ENCODE measurements around the gene ZNF689. TPM values are rescaled to one million over a fixed set of nuclear protein-coding genes. Genes with fewer than 3 reads are reported as not detected.
A peak's percentile ranks its signal among the peaks of the same experiment; 100 is the strongest.

Gene ZNF689
- total and polyA plus RNA-seq, 2 of the 13 experiments (the other 11 are each of a cell fraction or from before 2014, with no cell fraction given) = 9.7 to 19.5 TPM

DNA sequence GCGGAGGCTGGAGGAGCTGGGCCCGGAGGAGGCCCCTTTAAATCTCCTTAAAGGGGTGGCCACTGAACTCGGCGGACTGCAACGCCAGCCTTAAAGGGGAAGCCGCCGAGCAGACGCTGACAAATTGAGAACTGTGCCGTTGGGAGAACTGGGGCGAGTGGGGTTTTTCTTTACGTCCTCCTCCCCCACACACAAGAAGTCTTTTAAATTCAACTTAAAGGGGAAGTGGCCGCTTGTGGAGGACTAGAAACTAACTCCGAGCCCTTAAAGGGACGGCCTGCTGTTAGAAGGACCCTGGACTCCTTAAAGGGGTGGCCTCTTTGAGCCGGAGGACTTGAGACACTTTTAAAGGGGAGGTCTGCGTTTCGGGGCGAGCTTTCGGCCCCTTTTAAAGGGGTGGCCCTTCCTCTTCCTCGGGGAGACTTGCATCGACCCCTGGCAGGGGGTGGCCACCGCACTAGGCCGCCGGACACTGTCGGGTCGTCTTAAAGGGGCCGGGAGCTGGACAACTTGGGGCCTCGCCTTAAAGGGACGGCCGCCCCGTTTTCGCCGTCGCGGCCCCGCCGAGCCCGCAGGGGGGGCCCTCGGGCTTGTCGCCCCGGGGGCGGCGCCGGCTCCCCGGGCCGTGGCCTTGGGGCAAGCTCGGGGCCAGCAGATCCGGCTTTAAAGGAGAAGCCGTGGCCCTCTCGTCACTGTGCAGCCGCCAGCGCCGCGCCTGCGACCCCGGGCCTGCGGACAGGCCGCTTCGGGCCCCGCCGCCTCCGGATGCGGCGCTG is 48.7 kb upstream of the ZNF689 start (continued):
- TF ChIP-seq KDM2A (CRISPR knock-in tag; IDR thresholded peaks at IDR 0.05; ENCODE audit: borderline replicate concordance, low read depth) (peak; percentile 65), ZMYM2 (CRISPR knock-in tag; IDR thresholded peaks at IDR 0.05) (no peak), MTA3 (CRISPR knock-in tag; IDR thresholded peaks at IDR 0.05) (no peak), ISL2 (CRISPR knock-in tag; IDR thresholded peaks at IDR 0.05) (peak; percentile 70), ZMYM3 (CRISPR knock-in tag; IDR thresholded peaks at IDR 0.05) (no peak), ZNF225 (CRISPR knock-in tag; IDR thresholded peaks at IDR 0.05) (no peak), ZFX (CRISPR knock-in tag; IDR thresholded peaks at IDR 0.05; ENCODE audit: low read depth) (peak; percentile 71), ZNF768 (CRISPR knock-in tag; IDR thresholded peaks at IDR 0.05) (no peak), HNRNPLL (IDR thresholded peaks at IDR 0.05; ENCODE audit: low read depth, low read length, poor library complexity, severe bottlenecking) (peak; percentile 94), ZBTB38 (CRISPR knock-in tag; IDR thresholded peaks at IDR 0.05) (no peak), TRIM24 (CRISPR knock-in tag; IDR thresholded peaks at IDR 0.05) (no peak), TEAD2 (CRISPR knock-in tag; IDR thresholded peaks at IDR 0.05) (no peak), ZNF850 (CRISPR knock-in tag; conservative IDR thresholded peaks at IDR 0.05) (no peak), KMT2B (CRISPR knock-in tag; IDR thresholded peaks at IDR 0.05) (peak; percentile 53), ZNF619 (CRISPR knock-in tag; IDR thresholded peaks at IDR 0.05) (no peak), ZNF644 (CRISPR knock-in tag; IDR thresholded peaks at IDR 0.05; ENCODE audit: low read depth) (no peak), ZSCAN31 (CRISPR knock-in tag; IDR thresholded peaks at IDR 0.05; ENCODE audit: low read depth) (no peak; the same call in 1 of the 2 replicates), ZNF333 (CRISPR knock-in tag; IDR thresholded peaks at IDR 0.05; ENCODE audit: borderline replicate concordance) (no peak)
- TF ChIP-seq, protein P1, sequence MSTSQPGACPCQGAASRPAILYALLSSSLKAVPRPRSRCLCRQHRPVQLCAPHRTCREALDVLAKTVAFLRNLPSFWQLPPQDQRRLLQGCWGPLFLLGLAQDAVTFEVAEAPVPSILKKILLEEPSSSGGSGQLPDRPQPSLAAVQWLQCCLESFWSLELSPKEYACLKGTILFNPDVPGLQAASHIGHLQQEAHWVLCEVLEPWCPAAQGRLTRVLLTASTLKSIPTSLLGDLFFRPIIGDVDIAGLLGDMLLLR (CRISPR knock-in tag; IDR thresholded peaks at IDR 0.05) = 0 out of 2 replicates have a peak, but pooled peaks have one; percentile 71
- TF ChIP-seq, protein P2, sequence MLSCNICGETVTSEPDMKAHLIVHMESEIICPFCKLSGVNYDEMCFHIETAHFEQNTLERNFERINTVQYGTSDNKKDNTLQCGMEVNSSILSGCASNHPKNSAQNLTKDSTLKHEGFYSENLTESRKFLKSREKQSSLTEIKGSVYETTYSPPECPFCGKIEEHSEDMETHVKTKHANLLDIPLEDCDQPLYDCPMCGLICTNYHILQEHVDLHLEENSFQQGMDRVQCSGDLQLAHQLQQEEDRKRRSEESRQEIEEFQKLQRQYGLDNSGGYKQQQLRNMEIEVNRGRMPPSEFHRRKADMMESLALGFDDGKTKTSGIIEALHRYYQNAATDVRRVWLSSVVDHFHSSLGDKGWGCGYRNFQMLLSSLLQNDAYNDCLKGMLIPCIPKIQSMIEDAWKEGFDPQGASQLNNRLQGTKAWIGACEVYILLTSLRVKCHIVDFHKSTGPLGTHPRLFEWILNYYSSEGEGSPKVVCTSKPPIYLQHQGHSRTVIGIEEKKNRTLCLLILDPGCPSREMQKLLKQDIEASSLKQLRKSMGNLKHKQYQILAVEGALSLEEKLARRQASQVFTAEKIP (CRISPR knock-in tag; IDR thresholded peaks at IDR 0.05; ENCODE audit: borderline replicate concordance) = no peak
- TF ChIP-seq, protein P3, sequence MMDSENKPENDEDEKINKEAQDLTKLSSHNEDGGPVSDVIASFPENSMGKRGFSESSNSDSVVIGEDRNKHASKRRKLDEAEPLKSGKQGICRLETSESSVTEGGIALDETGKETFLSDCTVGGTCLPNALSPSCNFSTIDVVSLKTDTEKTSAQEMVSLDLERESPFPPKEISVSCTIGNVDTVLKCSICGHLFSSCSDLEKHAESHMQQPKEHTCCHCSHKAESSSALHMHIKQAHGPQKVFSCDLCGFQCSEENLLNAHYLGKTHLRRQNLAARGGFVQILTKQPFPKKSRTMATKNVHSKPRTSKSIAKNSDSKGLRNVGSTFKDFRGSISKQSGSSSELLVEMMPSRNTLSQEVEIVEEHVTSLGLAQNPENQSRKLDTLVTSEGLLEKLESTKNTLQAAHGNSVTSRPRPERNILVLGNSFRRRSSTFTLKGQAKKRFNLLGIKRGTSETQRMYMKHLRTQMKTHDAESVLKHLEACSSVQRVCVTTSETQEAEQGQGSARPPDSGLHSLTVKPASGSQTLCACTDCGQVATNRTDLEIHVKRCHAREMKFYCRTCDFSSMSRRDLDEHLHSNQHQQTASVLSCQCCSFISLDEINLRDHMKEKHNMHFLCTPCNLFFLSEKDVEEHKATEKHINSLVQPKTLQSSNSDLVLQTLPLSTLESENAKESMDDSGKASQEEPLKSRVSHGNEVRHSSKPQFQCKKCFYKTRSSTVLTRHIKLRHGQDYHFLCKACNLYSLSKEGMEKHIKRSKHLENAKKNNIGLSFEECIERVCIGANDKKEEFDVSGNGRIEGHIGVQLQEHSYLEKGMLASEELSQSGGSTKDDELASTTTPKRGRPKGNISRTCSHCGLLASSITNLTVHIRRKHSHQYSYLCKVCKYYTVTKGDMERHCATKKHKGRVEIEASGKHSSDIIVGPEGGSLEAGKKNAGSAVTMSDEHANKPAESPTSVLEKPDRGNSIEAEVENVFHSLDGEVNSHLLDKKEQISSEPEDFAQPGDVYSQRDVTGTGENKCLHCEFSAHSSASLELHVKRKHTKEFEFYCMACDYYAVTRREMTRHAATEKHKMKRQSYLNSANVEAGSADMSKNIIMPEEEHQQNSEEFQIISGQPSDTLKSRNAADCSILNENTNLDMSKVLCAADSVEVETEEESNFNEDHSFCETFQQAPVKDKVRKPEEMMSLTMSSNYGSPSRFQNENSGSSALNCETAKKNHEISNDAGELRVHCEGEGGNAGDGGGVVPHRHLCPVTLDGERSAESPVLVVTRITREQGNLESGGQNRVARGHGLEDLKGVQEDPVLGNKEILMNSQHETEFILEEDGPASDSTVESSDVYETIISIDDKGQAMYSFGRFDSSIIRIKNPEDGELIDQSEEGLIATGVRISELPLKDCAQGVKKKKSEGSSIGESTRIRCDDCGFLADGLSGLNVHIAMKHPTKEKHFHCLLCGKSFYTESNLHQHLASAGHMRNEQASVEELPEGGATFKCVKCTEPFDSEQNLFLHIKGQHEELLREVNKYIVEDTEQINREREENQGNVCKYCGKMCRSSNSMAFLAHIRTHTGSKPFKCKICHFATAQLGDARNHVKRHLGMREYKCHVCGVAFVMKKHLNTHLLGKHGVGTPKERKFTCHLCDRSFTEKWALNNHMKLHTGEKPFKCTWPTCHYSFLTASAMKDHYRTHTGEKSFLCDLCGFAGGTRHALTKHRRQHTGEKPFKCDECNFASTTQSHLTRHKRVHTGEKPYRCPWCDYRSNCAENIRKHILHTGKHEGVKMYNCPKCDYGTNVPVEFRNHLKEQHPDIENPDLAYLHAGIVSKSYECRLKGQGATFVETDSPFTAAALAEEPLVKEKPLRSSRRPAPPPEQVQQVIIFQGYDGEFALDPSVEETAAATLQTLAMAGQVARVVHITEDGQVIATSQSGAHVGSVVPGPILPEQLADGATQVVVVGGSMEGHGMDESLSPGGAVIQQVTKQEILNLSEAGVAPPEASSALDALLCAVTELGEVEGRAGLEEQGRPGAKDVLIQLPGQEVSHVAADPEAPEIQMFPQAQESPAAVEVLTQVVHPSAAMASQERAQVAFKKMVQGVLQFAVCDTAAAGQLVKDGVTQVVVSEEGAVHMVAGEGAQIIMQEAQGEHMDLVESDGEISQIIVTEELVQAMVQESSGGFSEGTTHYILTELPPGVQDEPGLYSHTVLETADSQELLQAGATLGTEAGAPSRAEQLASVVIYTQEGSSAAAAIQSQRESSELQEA (CRISPR knock-in tag; IDR thresholded peaks at IDR 0.05; ENCODE audit: not compliant biosample characterization) = no peak

All from HepG2 (cell line).